Measurements from ENCODE around the gene PTGS2. TPM values are rescaled to one million over a fixed set of nuclear protein-coding genes. Genes with fewer than 3 reads are reported as not detected.
"Not testable (repeated sequence)": the region's sequence is repeated elsewhere in the genome, so short reads cannot be mapped to it uniquely, and the experiment has no call there.

Gene PTGS2
- polyA plus RNA-seq, 6 donors from 2014 or later = 0.52 to 2.7 TPM; not detected in 4

GRCh38 chr1:186682736-186683135 lies 2.5 kb upstream of the PTGS2 start:
- no peak for DNase-seq
- no peaks in the 10 kb centered on the region for H3K36me3 Mint-ChIP-seq
- peaks cover 31 to 57% (median 40%) of the 10 kb centered on the region in 3 donors for H3K27me3 Mint-ChIP-seq
- H3K9me3 Mint-ChIP-seq = peaks cover 0 to 13% (median 4%) of the 10 kb centered on the region in 7 donors
- no peak for ATAC-seq (ENCODE audit: low read depth in 2 of 2)
- H3K27ac Mint-ChIP-seq = no peak overlapping the region
- peaks cover 0 to 13% (median 11%) of the 10 kb centered on the region in 3 donors for H3K4me1 Mint-ChIP-seq
- H3K4me3 Mint-ChIP-seq = no peak overlapping the region

DNA sequence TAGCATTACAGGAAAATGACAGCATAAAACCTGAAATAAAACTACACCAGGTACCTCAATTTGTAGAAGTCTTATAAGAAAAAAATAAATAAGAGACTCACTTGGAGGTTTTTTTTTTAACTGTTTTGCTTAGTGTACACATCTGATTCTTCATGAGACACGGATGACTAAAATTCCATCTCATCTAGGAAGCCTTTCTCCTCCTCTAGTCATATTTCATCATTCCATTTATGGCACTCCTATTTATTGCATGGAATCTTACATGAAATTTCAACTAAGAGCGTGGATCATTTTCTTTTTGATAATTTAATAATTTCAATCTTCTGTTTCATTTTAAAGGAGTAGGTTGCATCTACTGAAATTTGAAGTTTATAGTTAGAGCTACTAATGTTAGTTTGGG lies 1.6 kb upstream of the PTGS2 start:
- H3K4me3 Mint-ChIP-seq = no peak overlapping the region
- peaks cover 31 to 58% (median 40%) of the 10 kb centered on the region in 3 donors for H3K27me3 Mint-ChIP-seq
- no peaks in the 10 kb centered on the region for H3K36me3 Mint-ChIP-seq
- peaks cover 0 to 13% (median 11%) of the 10 kb centered on the region in 3 donors for H3K4me1 Mint-ChIP-seq
- DNase-seq (no peak), ATAC-seq (ENCODE audit: low read depth in 2 of 2) (no peak)
- H3K27ac Mint-ChIP-seq = no peak overlapping the region
- H3K9me3 Mint-ChIP-seq = peaks cover 0 to 4% (median 2%) of the 10 kb centered on the region in 7 donors

DNA sequence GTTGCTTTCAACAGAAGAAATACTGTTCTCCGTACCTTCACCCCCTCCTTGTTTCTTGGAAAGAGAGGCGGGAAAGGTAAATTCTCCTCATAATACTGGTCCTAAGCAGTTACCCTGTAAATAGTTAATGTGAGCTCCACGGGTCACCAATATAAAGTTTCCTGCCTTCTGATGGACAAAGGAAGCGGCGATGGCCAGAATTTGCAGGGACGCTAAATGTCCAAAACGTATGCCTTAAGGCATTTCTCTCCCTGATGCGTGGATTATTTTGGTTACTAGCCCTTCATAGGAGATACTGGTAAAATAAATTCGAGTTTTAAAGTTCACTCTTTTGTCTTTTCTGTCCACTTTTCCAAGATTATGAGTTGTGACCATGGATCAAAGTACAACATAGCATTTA lies 898 bp upstream of the PTGS2 start:
- ATAC-seq (ENCODE audit: low read depth in 2 of 2) (no peak), DNase-seq (no peak)
- peaks cover 0 to 13% (median 11%) of the 10 kb centered on the region in 3 donors for H3K4me1 Mint-ChIP-seq
- no peaks in the 10 kb centered on the region for H3K36me3 Mint-ChIP-seq
- H3K27ac Mint-ChIP-seq = no peak overlapping the region
- H3K27me3 Mint-ChIP-seq = peaks cover 34 to 58% (median 40%) of the 10 kb centered on the region in 3 donors
- H3K9me3 Mint-ChIP-seq = peaks cover 0 to 2% (median 0%) of the 10 kb centered on the region in 7 donors
- H3K4me3 Mint-ChIP-seq = peak overlapping the region in 5 of 8 donors; percentile 63 to 82 (median 70)

DNA sequence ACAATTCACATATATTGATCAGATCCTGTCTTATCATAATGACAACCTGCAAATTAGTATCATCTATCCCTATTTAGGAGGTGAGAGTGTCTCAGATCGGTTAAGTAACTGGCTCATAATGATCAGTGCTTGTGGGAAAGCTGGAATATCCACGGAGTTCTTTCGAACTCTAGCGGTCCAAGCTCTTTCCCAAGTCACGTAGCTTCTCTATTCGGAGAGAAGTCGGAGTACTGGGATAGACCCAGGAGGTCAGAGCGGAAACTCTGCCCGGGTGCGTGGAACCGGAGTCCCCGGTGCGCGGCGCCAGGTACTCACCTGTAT lies 339 bp downstream of the PTGS2 start:
- H3K9me3 Mint-ChIP-seq = no peaks in the 10 kb centered on the region
- H3K36me3 Mint-ChIP-seq = no peaks in the 10 kb centered on the region
- no peak overlapping the region for H3K27ac Mint-ChIP-seq
- DNase-seq (no peak), ATAC-seq (ENCODE audit: low read depth in 2 of 2) (no peak)
- H3K27me3 Mint-ChIP-seq = peaks cover 34 to 58% (median 40%) of the 10 kb centered on the region in 3 donors
- H3K4me3 Mint-ChIP-seq = peak overlapping the region; percentile 17 to 84 (median 76)
- peaks cover 0 to 13% (median 11%) of the 10 kb centered on the region in 3 donors for H3K4me1 Mint-ChIP-seq

GRCh38 chr1:186678155-186678554 lies 2.1 kb downstream of the PTGS2 start:
- no peak overlapping the region for H3K27ac Mint-ChIP-seq
- H3K9me3 Mint-ChIP-seq = no peaks in the 10 kb centered on the region
- ATAC-seq (ENCODE audit: low read depth in 2 of 2) (no peak), DNase-seq (no peak)
- peaks cover 0 to 13% (median 11%) of the 10 kb centered on the region in 3 donors for H3K4me1 Mint-ChIP-seq
- H3K4me3 Mint-ChIP-seq = no peak overlapping the region
- H3K36me3 Mint-ChIP-seq = no peaks in the 10 kb centered on the region
- peaks cover 29 to 50% (median 37%) of the 10 kb centered on the region in 3 donors for H3K27me3 Mint-ChIP-seq

GRCh38 chr1:186672596-186672995 lies 7.6 kb downstream of the PTGS2 start:
- H3K9me3 Mint-ChIP-seq = peaks cover 0 to 11% (median 2%) of the 10 kb centered on the region in 7 donors
- no peak overlapping the region for H3K4me3 Mint-ChIP-seq
- no peaks in the 10 kb centered on the region for H3K36me3 Mint-ChIP-seq
- H3K27ac Mint-ChIP-seq = no peak overlapping the region
- peaks cover 0 to 4% (median 0%) of the 10 kb centered on the region in 3 donors for H3K27me3 Mint-ChIP-seq
- ATAC-seq (ENCODE audit: low read depth in 2 of 2) (no peak), DNase-seq (no peak)
- no peaks in the 10 kb centered on the region for H3K4me1 Mint-ChIP-seq

GRCh38 chr1:186672131-186672530 lies 8.1 kb downstream of the PTGS2 start:
- Mint-ChIP-seq H3K27ac (no peak overlapping the region), H3K27me3 (peaks cover 0 to 4% (median 0%) of the 10 kb centered on the region in 3 donors), H3K4me3 (no peak overlapping the region), H3K4me1 (no peaks in the 10 kb centered on the region), H3K9me3 (peaks cover 0 to 11% (median 2%) of the 10 kb centered on the region in 7 donors), H3K36me3 (no peaks in the 10 kb centered on the region)
- ATAC-seq (ENCODE audit: low read depth in 2 of 2) (no peak), DNase-seq (no peak)

GRCh38 chr1:186671136-186671825 lies 8.9 kb downstream of the PTGS2 start:
- H3K36me3 Mint-ChIP-seq = no peaks in the 10 kb centered on the region
- DNase-seq (no peak), ATAC-seq (ENCODE audit: low read depth in 2 of 2) (no peak)
- H3K9me3 Mint-ChIP-seq = peaks cover 0 to 11% (median 2%) of the 10 kb centered on the region in 7 donors
- no peak overlapping the region for H3K27ac Mint-ChIP-seq
- H3K4me1 Mint-ChIP-seq = no peaks in the 10 kb centered on the region
- no peak overlapping the region for H3K4me3 Mint-ChIP-seq
- peaks cover 0 to 2% (median 0%) of the 10 kb centered on the region in 3 donors for H3K27me3 Mint-ChIP-seq

- H3K4me3 Mint-ChIP-seq = no peak overlapping the region
- ATAC-seq (ENCODE audit: low read depth in 2 of 2) = no peak
- H3K27me3 Mint-ChIP-seq = no peaks in the 10 kb centered on the region
- H3K4me1 Mint-ChIP-seq = no peaks in the 10 kb centered on the region
- DNase-seq = no peak
- no peaks in the 10 kb centered on the region for H3K36me3 Mint-ChIP-seq
- no peak overlapping the region for H3K27ac Mint-ChIP-seq
- peaks cover 0 to 11% (median 2%) of the 10 kb centered on the region in 7 donors for H3K9me3 Mint-ChIP-seq
Observed at GRCh38 chr1:186670297-186671135, 9.7 kb downstream of the PTGS2 start.

GRCh38 chr1:186669784-186670183 lies 10.4 kb downstream of the PTGS2 start:
- H3K9me3 Mint-ChIP-seq = peaks cover 0 to 11% (median 2%) of the 10 kb centered on the region in 7 donors
- H3K27ac Mint-ChIP-seq; H3K27me3 Mint-ChIP-seq; H3K36me3 Mint-ChIP-seq; H3K4me3 Mint-ChIP-seq; DNase-seq; H3K4me1 Mint-ChIP-seq; ATAC-seq (ENCODE audit: low read depth in 2 of 2): not testable (repeated sequence)

DNA sequence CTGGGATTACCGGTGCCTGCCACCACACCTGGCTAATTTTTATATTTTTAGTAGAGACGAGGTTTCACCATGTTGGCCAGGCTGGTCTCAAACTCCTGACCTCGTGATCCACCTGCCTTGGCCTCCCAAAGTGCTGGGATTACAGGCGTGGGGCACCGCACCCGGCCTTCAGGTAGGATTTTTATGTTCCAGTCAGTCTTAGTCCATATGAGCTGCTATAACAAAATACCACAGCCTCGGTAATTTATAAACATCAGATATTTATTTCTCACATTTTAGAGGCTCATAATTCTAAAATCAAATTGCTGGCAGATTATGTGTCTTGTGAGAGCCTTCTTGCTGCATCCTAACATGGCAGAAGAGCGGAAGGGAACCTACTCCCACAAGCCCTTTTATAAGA lies 16.0 kb downstream of the PTGS2 start:
- H3K27ac Mint-ChIP-seq; H3K9me3 Mint-ChIP-seq; ATAC-seq (ENCODE audit: low read depth in 2 of 2); DNase-seq; H3K36me3 Mint-ChIP-seq; H3K4me1 Mint-ChIP-seq; H3K4me3 Mint-ChIP-seq; H3K27me3 Mint-ChIP-seq: not testable (repeated sequence)

- peaks cover 0 to 5% (median 2%) of the 10 kb centered on the region in 7 donors for H3K9me3 Mint-ChIP-seq
- ATAC-seq (ENCODE audit: low read depth in 2 of 2) = no peak
- H3K4me1 Mint-ChIP-seq = no peaks in the 10 kb centered on the region
- no peak for DNase-seq
- H3K4me3 Mint-ChIP-seq = no peak overlapping the region
- H3K27me3 Mint-ChIP-seq = no peaks in the 10 kb centered on the region
- H3K27ac Mint-ChIP-seq = no peak overlapping the region
- peaks cover 0 to 8% of the 10 kb centered on the region in 2 donors for H3K36me3 Mint-ChIP-seq
Observed at GRCh38 chr1:186662752-186663151, 17.5 kb downstream of the PTGS2 start.

- no peaks in the 10 kb centered on the region for H3K27me3 Mint-ChIP-seq
- H3K4me3 Mint-ChIP-seq = no peak overlapping the region
- peaks cover 0 to 3% (median 0%) of the 10 kb centered on the region in 3 donors for H3K4me1 Mint-ChIP-seq
- ATAC-seq (ENCODE audit: low read depth in 2 of 2) (no peak), DNase-seq (no peak)
- H3K36me3 Mint-ChIP-seq = peaks cover 0 to 8% of the 10 kb centered on the region in 2 donors
- no peak overlapping the region for H3K27ac Mint-ChIP-seq
- peaks cover 2 to 11% (median 5%) of the 10 kb centered on the region in 7 donors for H3K9me3 Mint-ChIP-seq
Observed at GRCh38 chr1:186659890-186660341, 20.3 kb downstream of the PTGS2 start.
